ENCODE measurements around the gene DBP. TPM values are rescaled to one million over a fixed set of nuclear protein-coding genes. Genes with fewer than 3 reads are reported as not detected.

Gene DBP
- polyA plus RNA-seq, 2 of the 4 experiments (the other 2 are of a cell fraction): 2.5 to 3.8 TPM

DNA sequence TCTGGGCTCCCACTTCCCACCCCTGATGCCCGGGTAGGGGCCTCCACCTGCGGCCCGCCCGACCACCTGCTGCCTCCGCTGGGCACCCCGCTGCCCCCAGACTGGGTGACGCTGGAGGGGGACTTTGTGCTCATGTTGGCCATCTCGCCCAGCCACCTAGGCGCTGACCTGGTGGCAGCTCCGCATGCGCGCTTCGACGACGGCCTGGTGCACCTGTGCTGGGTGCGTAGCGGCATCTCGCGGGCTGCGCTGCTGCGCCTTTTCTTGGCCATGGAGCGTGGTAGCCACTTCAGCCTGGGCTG lies 7.9 kb downstream of the DBP start:
- Histone ChIP-seq H3K27ac (no peak overlapping the region), H3K9me3 (no peaks in the 10 kb centered on the region), H3K4me2 (no peak overlapping the region), H3K4me3 (no peak overlapping the region), H3K4me1 (peaks cover 41% of the 10 kb centered on the region)
- DNase-seq (ENCODE audit: low read depth in 1 of 2, low spot score in 1 of 2): no peak
- FAIRE-seq: no peak
- TF ChIP-seq BHLHE40 (IDR thresholded peaks at IDR 0.05; ENCODE audit: low read depth, low read length): no peak
- TF ChIP-seq CBX8 (IDR thresholded peaks at IDR 0.05): no peak
- no peak for TF ChIP-seq KDM1A (IDR thresholded peaks at IDR 0.05; ENCODE audit: low read depth)
- no peak for TF ChIP-seq POLR2AphosphoS2 (conservative IDR thresholded peaks at IDR 0.05; ENCODE audit: low read length)
- TF ChIP-seq FOXS1 (CRISPR knock-in tag; IDR thresholded peaks at IDR 0.05): no peak
- TF ChIP-seq, protein P1, sequence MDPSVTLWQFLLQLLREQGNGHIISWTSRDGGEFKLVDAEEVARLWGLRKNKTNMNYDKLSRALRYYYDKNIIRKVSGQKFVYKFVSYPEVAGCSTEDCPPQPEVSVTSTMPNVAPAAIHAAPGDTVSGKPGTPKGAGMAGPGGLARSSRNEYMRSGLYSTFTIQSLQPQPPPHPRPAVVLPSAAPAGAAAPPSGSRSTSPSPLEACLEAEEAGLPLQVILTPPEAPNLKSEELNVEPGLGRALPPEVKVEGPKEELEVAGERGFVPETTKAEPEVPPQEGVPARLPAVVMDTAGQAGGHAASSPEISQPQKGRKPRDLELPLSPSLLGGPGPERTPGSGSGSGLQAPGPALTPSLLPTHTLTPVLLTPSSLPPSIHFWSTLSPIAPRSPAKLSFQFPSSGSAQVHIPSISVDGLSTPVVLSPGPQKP (IDR thresholded peaks at IDR 0.05; ENCODE audit: low read depth, low read length): no peak
- TF ChIP-seq HDAC2 (IDR thresholded peaks at IDR 0.05): no peak
- no peak for TF ChIP-seq HOXB5 (CRISPR knock-in tag; IDR thresholded peaks at IDR 0.05)
- TF ChIP-seq JUNB (IDR thresholded peaks at IDR 0.05): no peak
- TF ChIP-seq NPAS2 (CRISPR knock-in tag; IDR thresholded peaks at IDR 0.05; ENCODE audit: borderline replicate concordance): no peak
- TF ChIP-seq CBX2 (IDR thresholded peaks at IDR 0.05; ENCODE audit: borderline replicate concordance, low read depth): no peak
- no peak for TF ChIP-seq EHMT2 (IDR thresholded peaks at IDR 0.05; ENCODE audit: low read depth)
- TF ChIP-seq ZNF302 (CRISPR knock-in tag; IDR thresholded peaks at IDR 0.05): no peak
- TF ChIP-seq, protein P2, sequence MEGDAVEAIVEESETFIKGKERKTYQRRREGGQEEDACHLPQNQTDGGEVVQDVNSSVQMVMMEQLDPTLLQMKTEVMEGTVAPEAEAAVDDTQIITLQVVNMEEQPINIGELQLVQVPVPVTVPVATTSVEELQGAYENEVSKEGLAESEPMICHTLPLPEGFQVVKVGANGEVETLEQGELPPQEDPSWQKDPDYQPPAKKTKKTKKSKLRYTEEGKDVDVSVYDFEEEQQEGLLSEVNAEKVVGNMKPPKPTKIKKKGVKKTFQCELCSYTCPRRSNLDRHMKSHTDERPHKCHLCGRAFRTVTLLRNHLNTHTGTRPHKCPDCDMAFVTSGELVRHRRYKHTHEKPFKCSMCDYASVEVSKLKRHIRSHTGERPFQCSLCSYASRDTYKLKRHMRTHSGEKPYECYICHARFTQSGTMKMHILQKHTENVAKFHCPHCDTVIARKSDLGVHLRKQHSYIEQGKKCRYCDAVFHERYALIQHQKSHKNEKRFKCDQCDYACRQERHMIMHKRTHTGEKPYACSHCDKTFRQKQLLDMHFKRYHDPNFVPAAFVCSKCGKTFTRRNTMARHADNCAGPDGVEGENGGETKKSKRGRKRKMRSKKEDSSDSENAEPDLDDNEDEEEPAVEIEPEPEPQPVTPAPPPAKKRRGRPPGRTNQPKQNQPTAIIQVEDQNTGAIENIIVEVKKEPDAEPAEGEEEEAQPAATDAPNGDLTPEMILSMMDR (IDR thresholded peaks at IDR 0.05): no peak
- TF ChIP-seq, protein P3, sequence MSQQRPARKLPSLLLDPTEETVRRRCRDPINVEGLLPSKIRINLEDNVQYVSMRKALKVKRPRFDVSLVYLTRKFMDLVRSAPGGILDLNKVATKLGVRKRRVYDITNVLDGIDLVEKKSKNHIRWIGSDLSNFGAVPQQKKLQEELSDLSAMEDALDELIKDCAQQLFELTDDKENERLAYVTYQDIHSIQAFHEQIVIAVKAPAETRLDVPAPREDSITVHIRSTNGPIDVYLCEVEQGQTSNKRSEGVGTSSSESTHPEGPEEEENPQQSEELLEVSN (IDR thresholded peaks at IDR 0.05; ENCODE audit: borderline replicate concordance, low read depth): no peak
- no peak for TF ChIP-seq TP53 (CRISPR knock-in tag; IDR thresholded peaks at IDR 0.05)
- no peak for ATAC-seq
- ChIA-PET CTCF (interaction anchor here (1.5 to 2.7 kb wide), 2 partner anchors 11 to 139 kb away, joined by 3 to 8 read pairs; partner anchors contain the start of genes RPL18 and SPHK2), POLR2A (interaction anchor here (2.6 kb wide), 1 partner anchor 10 kb away, joined by 22 read pairs; the partner anchor contains the start of genes RPL18 and SPHK2)
- WGBS (ENCODE audit: missing lambda C conversion rate): 98% methylated on average over 17 of the region's 22 CpGs

DNA sequence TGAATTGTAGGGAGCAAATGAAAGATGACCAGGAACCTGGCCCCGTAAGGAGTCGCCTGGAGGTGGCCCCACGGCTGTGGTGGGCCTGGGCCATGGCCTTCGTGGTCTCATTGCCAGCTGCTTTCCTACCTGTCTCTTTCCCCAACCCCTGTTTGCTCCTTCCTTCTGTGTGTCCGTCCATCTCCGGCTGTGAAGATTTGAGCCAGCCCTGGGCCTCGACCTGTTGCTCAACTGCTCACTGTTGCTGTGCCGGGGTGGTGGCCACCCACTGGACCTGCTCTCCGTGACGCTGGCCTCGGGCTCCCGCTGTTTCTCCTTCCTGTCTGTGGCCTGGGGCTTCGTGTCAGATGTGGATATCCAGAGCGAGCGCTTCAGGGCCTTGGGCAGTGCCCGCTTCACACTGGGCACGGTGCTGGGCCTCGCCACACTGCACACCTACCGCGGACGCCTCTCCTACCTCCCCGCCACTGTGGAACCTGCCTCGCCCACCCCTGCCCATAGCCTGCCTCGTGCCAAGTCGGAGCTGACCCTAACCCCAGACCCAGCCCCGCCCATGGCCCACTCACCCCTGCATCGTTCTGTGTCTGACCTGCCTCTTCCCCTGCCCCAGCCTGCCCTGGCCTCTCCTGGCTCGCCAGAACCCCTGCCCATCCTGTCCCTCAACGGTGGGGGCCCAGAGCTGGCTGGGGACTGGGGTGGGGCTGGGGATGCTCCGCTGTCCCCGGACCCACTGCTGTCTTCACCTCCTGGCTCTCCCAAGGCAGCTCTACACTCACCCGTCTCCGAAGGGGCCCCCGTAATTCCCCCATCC lies 8.5 kb downstream of the DBP start:
- no peak for DNase-seq (ENCODE audit: low read depth in 1 of 2, low spot score in 1 of 2)
- TF ChIP-seq JUN (IDR thresholded peaks at IDR 0.05): peak in 1 of 2 experiments; percentile 2; a peak in 1 of 5 replicates
- no peak for TF ChIP-seq HOXB13 (CRISPR knock-in tag; IDR thresholded peaks at IDR 0.05; ENCODE audit: low read depth)
- Histone ChIP-seq H3K4me2 (no peak overlapping the region), H3K4me3 (no peak overlapping the region), H3K4me1 (peaks cover 38% of the 10 kb centered on the region), H3K9me3 (no peaks in the 10 kb centered on the region), H3K27ac (no peak overlapping the region)
- WGBS (ENCODE audit: missing lambda C conversion rate): 94% methylated on average over 32 of the region's 34 CpGs
- FAIRE-seq: no peak
- POLR2A ChIA-PET: interaction anchor here (1.1 to 2.6 kb wide), 2 partner anchors 9 to 10 kb away, joined by 3 to 22 read pairs; partner anchors contain the start of genes DBP, RPL18 and SPHK2
- CTCF ChIA-PET: interaction anchor here (1.2 to 2.7 kb wide), 3 partner anchors 10 to 186 kb away, joined by 3 to 8 read pairs (median 3); partner anchors contain the start of genes RPL18 and SPHK2
- ATAC-seq: no peak

DNA sequence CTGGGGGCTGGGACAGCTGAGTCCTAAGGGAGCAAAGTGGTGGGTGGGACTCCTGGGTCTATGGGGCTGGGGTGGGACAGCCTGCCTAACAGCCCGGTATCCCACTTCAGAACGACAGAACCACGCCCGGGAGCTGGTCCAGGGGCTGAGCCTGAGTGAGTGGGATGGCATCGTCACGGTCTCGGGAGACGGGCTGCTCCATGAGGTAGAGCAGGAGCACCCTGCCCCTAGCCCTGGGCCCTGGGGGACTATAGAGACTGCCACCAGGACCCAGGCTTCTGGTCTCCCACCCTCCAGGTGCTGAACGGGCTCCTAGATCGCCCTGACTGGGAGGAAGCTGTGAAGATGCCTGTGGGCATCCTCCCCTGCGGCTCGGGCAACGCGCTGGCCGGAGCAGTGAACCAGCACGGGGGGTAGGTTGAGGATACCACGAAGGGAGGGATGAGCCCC lies 9.3 kb downstream of the DBP start:
- Histone ChIP-seq H3K4me3 (no peak overlapping the region), H3K4me2 (no peak overlapping the region), H3K4me1 (peaks cover 35% of the 10 kb centered on the region), H3K27ac (peak overlapping the region in 1 of 2 experiments; percentile 36; a peak in 3 of 6 replicates), H3K9me3 (no peaks in the 10 kb centered on the region)
- CTCF ChIA-PET: interaction anchor here (1.2 to 2.7 kb wide), 3 partner anchors 9 to 186 kb away, joined by 3 to 8 read pairs (median 3); partner anchors contain the start of genes RPL18 and SPHK2
- TF ChIP-seq NFE2L2 (conservative IDR thresholded peaks at IDR 0.05; ENCODE audit: low read length) (no peak), KDM1A (IDR thresholded peaks at IDR 0.05; ENCODE audit: low read depth) (no peak), POLR2A (IDR thresholded peaks at IDR 0.05; ENCODE audit: low read length) (no peak), EP300 (IDR thresholded peaks at IDR 0.05) (no peak), RARB (CRISPR knock-in tag; IDR thresholded peaks at IDR 0.05) (no peak)
- no peak for DNase-seq (ENCODE audit: low read depth in 1 of 2, low spot score in 1 of 2)
- POLR2A ChIA-PET: interaction anchor here (1.1 to 2.6 kb wide), 2 partner anchors 9 kb away, joined by 3 to 22 read pairs; partner anchors contain the start of genes DBP, RPL18 and SPHK2
- ATAC-seq: no peak
- 87% methylated on average over 16 of the region's 17 CpGs for WGBS (ENCODE audit: missing lambda C conversion rate)
- no peak for FAIRE-seq

Measured in A549 (cell line).